Measurements from ENCODE around the gene PDE1C. TPM values are rescaled to one million over a fixed set of nuclear protein-coding genes. Genes with fewer than 3 reads are reported as not detected.

Gene PDE1C
- total RNA-seq, 2 donors from 2014 or later = 35.7 to 47.8 TPM

DNA sequence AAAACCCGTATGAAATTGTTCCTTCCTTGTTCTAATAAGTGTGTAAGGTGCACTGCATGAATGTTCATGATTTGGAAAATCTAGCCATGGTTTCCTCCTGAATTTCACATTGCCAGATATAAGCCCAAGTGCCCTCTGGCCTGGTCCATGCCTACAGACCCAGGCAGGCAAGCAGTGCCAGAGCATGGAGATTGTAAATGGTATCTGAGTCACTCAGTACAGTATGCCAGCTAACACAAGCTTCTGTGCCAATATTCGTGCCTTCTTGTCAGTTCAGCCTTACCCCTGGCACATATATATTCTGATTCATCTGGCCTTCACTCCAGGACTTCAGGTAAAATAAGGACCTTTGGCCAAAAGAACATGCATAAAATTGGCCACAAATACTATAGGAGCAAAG, 38.4 kb upstream of the PDE1C start:
- no peak for DNase-seq (ENCODE audit: low spot score)
- H3K36me3 ChIP-seq = no peaks in the 10 kb centered on the region
- no peak overlapping the region for H3K4me3 ChIP-seq
- peaks cover 0 to 24% of the 10 kb centered on the region in 2 donors for H3K9me3 ChIP-seq
- no peaks in the 10 kb centered on the region for H3K4me1 ChIP-seq
- no peaks in the 10 kb centered on the region for H3K27me3 ChIP-seq
- H3K27ac ChIP-seq = no peak overlapping the region
- TF ChIP-seq, protein P1, sequence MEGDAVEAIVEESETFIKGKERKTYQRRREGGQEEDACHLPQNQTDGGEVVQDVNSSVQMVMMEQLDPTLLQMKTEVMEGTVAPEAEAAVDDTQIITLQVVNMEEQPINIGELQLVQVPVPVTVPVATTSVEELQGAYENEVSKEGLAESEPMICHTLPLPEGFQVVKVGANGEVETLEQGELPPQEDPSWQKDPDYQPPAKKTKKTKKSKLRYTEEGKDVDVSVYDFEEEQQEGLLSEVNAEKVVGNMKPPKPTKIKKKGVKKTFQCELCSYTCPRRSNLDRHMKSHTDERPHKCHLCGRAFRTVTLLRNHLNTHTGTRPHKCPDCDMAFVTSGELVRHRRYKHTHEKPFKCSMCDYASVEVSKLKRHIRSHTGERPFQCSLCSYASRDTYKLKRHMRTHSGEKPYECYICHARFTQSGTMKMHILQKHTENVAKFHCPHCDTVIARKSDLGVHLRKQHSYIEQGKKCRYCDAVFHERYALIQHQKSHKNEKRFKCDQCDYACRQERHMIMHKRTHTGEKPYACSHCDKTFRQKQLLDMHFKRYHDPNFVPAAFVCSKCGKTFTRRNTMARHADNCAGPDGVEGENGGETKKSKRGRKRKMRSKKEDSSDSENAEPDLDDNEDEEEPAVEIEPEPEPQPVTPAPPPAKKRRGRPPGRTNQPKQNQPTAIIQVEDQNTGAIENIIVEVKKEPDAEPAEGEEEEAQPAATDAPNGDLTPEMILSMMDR (IDR thresholded peaks at IDR 0.05) = no peak

DNA sequence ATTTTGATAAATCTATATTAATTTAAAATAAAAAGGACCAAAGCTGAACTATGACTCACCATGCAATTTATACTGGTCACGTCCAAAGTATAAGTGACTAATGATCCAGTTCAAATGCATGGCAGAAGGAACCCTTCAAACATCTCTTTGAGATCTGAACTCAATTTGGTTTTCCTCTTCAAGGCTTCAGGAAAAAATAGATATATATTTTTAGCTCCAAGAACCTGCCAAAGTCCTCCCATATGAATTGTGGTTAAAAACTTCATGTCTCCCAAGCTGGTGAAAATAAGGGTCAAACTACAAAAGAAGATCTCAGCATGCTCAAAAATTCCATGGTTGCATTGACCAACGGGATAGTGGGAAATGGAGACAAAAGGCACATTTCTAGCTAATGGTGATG, 34.6 kb upstream of the PDE1C start:
- TF ChIP-seq, protein P1 (IDR thresholded peaks at IDR 0.05) = no peak
- Histone ChIP-seq H3K9me3 (no peaks in the 10 kb centered on the region), H3K27me3 (no peaks in the 10 kb centered on the region), H3K4me1 (peaks cover 0 to 16% of the 10 kb centered on the region in 2 donors), H3K27ac (no peak overlapping the region), H3K4me3 (no peak overlapping the region), H3K36me3 (no peaks in the 10 kb centered on the region)
- DNase-seq (ENCODE audit: low spot score) = no peak

DNA sequence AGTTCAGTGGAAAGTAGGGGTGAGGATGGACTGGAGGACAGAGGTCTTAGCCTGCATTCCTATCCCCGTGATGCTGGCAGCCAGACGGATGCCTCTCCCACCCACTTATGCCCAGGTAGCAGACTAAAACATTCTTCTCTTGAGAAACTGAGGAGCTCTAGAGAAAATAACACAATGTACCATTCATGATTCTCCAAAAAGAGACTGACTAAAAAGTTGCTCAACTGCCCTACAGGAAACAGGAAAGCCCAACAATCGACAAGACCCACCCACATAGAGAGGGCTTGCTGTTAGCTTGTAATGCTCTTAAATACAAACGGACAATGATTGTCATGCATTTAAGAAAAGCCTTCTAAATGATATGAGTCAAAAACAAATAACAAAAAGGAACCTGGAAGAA, 33.2 kb upstream of the PDE1C start:
- no peak overlapping the region for H3K4me3 ChIP-seq
- H3K4me1 ChIP-seq = peaks cover 0 to 16% of the 10 kb centered on the region in 2 donors
- no peaks in the 10 kb centered on the region for H3K9me3 ChIP-seq
- TF ChIP-seq, protein P1 (IDR thresholded peaks at IDR 0.05) = no peak
- H3K36me3 ChIP-seq = no peaks in the 10 kb centered on the region
- DNase-seq (ENCODE audit: low spot score) = no peak
- H3K27ac ChIP-seq = no peak overlapping the region
- no peaks in the 10 kb centered on the region for H3K27me3 ChIP-seq

DNA sequence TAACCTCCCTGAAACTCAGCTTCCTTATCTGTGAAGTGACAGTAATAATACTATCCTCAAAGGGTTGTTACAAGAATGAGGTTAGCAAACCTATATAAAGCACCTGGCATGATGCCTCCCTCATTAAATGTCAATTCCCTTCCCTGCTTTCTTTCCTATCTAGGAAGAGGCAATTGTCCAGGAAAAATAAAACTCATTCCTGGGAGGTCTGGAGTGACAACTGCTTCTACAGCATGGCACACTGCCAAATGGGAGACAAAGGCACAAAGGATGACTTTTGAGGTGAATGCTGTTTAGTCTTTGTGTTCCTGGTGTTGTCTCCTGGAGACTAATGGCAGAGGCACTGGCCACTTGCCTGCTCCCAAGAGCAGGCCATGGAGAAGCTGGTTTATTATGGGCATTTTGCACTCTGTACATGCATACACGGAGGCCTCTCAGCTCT, 32.2 kb upstream of the PDE1C start:
- no peaks in the 10 kb centered on the region for H3K36me3 ChIP-seq
- TF ChIP-seq, protein P1 (IDR thresholded peaks at IDR 0.05) = no peak
- no peaks in the 10 kb centered on the region for H3K9me3 ChIP-seq
- DNase-seq (ENCODE audit: low spot score) = no peak
- no peak overlapping the region for H3K4me3 ChIP-seq
- H3K27me3 ChIP-seq = no peaks in the 10 kb centered on the region
- peaks cover 0 to 17% of the 10 kb centered on the region in 2 donors for H3K4me1 ChIP-seq
- peak overlapping the region; percentile 29 to 57 for H3K27ac ChIP-seq

DNA sequence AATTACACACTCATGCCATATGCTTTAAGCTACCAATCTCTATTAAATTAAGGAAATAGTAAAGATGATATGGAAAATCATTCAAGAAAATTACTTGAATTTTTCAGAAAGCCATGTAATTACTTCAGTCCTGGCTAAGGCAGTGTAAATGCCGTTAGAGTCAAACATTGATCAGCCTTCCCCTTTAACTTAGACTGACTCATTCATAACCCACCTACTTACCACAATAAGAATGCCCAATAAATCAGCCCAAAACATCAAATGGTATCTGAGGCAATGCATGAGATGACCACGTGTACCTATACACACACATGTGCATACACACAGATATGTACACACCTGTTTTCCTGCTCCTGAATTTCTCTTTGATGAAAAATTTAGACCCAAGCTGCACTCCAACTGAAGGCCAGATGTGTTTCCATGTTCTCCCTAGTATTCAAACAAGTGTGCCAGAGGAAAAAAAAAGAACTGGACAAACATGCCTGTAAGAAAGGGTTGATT, 30.2 kb upstream of the PDE1C start:
- no peak overlapping the region for H3K27ac ChIP-seq
- no peak for DNase-seq (ENCODE audit: low spot score)
- TF ChIP-seq, protein P1 (IDR thresholded peaks at IDR 0.05) = no peak
- H3K9me3 ChIP-seq = no peaks in the 10 kb centered on the region
- H3K27me3 ChIP-seq = no peaks in the 10 kb centered on the region
- H3K4me1 ChIP-seq = peaks cover 0 to 24% of the 10 kb centered on the region in 2 donors
- no peak overlapping the region for H3K4me3 ChIP-seq
- H3K36me3 ChIP-seq = no peaks in the 10 kb centered on the region

DNA sequence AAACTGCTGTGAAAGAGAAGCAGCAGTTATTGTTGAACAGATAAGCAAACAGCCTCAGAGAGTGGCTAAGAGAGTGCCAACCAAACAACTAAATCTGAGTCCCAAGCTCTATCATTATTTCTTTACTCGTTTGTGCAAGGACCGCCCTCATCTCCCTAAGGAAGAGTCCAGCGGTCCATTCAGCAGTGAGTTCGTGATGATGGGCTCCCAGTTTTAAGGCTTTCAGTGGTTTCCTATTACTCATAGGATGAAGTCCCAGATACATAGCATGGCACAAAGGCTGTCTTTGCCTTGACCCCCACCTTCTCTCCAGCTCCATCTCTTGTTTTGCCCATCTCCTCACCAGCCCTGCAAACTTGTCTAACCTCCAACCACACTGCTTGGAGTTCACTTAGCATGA, 24.3 kb upstream of the PDE1C start:
- Histone ChIP-seq H3K36me3 (no peaks in the 10 kb centered on the region), H3K4me3 (no peak overlapping the region), H3K4me1 (peaks cover 0 to 37% of the 10 kb centered on the region in 2 donors), H3K27ac (peak overlapping the region in 1 of 2 donors; percentile 56), H3K27me3 (no peaks in the 10 kb centered on the region), H3K9me3 (no peaks in the 10 kb centered on the region)
- no peak for DNase-seq (ENCODE audit: low spot score)
- TF ChIP-seq, protein P1 (IDR thresholded peaks at IDR 0.05) = no peak

Measured in right atrium auricular region (tissue), 2 donors.